Measurements from ENCODE around the gene KCNAB1.
A peak's percentile ranks its signal among the peaks of the same experiment; 100 is the strongest.

KCNAB1 gene

GRCh38 chr3:156472684-156473083 lies 352.3 kb downstream of the KCNAB1 start:
- DNase-seq: no peak

- DNase-seq: no peak
Measured at GRCh38 chr3:156473341-156473740, 353.0 kb downstream of the KCNAB1 start.

DNA sequence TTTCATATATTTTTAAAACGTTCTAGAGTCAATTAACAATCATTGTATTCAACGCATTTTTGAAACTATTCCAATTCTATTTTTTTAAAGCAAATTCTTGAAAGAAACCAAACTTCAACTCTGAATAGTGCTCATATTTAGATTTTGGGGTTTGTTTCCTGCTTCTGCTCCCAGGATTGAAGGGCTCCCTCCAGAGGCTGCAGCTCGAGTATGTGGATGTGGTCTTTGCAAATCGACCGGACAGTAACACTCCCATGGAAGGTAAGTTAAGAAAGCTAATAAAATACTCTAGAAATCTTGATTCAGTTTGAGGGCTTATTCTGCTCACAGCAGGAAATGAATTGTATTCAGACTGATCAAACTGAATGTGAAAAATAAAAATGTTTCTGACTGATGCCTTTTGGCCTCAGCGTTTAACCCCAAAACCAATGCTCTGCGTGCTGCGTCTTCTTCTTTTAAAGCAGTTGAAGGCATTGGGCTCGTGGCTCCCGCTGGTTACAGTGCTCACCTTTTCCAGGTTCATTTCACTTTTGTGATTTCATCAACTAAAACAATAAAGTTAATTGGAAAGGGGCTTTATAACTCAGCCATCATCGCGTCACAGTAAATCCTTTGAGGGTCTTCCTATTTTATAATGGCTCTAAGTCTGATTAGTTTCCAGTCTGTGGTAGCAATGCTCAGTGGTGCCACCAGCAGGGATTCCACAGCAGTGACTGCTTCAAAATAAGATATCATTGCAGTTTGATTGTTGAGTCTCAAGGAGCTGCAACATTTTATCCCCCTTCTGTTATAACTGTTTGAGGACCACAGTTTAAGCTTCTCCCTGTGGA lies 354.4 kb downstream of the KCNAB1 start:
- no peak for DNase-seq

DNA sequence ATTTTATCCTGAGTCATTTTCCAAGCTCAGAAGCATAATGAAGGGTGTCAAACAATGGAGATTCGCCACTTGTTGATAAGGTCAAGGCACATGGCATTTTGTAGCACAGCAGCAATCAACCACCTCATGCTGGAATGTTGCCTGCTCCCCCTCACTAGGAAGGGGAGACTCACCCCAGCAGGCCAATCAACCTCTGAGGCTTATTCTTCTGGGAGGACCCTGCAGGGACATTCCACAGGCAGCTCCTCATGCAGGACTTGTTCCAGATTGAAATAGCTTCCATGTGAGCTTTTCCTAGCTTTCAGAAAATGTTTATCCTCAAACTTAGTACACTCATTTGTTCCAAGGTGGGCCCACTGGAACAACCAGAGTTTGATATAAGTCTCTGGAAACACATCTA lies 356.9 kb downstream of the KCNAB1 start:
- no peak for DNase-seq

- DNase-seq: no peak
Measured at GRCh38 chr3:156478891-156479290, 358.5 kb downstream of the KCNAB1 start.

DNA sequence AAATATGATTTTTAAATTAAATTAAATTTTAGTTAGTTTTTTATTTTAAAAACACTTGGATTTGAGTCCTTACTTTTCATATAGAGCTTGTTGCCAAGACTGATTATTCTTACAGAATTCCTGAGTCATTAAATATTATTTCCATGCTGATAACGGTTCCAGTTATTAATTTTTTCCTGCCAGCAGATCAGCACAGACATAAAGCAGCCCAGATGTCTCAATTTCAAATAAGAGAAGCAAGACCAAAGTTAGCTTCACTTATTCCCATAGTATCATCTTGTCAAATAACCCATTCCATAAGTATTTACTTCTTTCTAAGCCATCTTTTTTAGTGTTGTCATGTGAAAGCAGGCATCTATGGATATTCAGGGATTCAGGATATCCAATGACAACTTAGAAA lies 359.2 kb downstream of the KCNAB1 start:
- DNase-seq: no peak

DNA sequence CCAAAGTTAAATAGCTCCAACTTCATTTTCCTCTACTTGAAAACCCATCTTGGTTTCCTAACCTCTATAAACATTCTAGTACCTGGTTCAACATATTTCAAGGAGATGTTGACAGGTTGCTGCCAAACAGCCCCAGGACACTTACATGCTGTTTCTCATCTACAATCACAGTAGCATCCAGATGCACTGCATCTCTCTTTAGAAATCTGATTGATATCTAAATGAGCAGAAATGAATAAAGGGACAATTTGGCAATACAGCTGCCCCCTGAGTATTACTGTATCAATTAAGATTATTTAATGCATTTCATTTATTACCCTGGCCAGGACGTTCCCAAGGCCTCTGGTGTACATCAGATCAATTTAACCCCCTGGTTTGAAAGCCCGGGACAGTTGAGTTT lies 360.6 kb downstream of the KCNAB1 start:
- DNase-seq: no peak

GRCh38 chr3:156483002-156483401 lies 362.6 kb downstream of the KCNAB1 start:
- DNase-seq: no peak

DNA sequence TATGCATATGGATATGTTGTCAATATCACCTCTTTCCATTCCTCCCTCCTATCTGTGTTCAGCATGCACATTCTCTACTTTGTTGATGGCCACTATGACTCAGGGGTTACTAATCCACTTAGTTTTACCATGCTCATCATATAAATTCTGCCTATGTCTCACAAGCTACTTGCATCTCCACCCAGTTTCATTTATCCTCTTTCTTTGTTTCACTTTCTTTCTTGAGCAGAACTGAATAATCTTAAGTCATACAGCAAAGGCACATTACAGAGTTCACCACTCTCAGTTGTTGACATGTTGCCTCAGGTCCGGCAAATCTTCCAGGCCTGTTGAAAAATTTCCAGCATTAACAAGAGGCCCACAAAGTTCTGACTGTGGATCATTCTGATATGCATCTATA lies 363.0 kb downstream of the KCNAB1 start:
- DNase-seq: no peak

DNA sequence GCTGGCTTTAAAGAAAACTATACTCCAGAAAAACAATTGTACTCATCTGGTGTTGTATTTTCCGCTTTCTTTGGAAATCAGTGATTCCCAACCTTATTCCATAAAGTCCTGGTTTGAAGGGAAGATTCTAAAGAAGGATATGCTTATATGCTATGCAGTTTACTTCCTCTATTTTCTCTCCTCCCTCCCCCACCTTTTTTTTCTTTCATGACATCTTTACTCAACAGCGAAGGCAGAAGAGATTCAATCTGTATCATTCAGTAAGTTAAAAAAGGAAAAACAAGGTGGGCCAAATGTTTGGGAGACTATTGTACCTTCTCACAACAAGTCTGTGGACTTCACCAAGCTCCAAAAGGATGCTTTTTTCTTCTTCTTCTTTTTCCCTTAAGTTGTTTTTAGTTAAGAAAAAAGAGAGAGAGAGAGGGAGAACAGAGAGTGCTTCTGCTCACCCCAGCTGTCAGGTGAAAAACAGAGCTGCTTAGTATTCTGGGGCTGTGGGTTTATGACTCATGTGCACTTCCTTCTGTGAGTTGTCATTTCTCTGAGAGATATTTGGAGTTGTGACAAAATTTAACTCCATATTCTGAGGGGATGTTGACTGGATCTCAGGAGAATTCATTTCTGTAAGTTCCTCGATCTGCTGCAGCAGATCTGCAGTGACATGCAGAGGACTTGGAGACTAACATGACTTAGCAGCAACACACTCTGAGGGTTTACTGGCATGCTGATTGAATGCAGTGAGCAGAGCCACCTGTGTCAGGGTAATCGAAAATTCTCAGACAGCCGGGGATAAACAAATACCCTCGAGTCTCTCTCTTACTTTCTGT lies 363.8 kb downstream of the KCNAB1 start:
- peak; percentile 9 for DNase-seq

DNA sequence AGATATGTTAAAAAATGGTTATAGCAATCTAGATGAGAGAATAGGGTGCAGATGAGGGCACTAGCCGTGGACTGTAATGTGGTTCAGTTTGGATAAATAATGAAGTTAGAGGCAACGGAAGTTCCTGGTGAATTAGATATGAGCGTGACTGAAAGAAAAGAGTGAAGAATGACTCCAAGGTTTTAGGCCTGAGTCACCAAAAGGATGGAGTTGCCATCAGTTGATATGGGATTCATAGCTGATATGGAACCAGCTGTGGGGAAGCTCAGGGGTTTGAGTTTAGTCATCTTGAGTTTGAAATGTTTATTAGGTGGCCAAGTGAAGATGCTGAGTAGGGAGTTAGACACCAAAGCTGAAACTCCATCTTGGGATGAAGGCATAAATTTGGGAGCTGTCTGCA lies 368.4 kb downstream of the KCNAB1 start:
- no peak for DNase-seq

GRCh38 chr3:156489462-156489911 lies 369.1 kb downstream of the KCNAB1 start:
- DNase-seq: no peak

- DNase-seq: no peak
Measured at GRCh38 chr3:156491192-156491591, 370.8 kb downstream of the KCNAB1 start.

DNA sequence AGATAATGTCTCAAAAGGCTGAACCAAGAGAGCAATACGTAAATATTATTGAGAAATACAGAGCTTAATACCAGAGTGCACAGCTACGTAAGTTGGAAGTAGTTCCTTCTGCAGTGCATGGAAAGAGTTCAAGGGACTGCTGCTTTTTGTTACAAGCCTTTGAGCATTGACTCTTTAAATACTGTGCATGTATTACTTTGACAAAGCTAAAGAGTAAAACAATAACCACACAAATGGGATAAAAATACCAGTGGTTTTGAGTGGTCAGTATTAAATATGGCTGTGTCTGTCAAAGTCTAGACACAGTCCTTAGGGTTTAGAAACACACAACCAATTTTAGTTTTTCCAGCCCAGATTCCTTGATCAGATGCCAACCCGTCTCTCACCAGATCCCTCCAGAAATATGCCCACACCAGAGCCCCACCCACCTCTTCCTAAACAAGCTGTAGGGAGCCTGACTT lies 372.5 kb downstream of the KCNAB1 start:
- no peak for DNase-seq

GRCh38 chr3:156493887-156494286 lies 373.5 kb downstream of the KCNAB1 start:
- DNase-seq: no peak

DNA sequence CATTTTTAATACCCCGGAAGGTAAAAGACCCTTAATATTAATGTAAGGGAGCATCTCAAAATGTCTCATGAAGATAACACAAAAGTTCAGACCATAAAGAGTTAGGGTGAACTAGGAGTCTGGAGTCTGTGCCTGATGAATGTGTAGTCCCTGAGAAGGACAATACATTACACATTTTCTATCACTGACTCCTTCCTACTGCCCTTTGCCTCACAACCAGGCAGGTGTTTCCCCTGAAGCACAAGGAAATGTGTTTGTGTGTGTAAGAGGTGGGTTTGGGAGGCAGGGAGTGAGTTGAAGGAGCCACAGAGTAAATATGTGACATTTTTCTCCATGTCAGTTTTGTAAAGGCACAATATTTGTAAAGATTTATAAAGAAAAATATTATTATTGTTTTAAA lies 375.4 kb downstream of the KCNAB1 start:
- DNase-seq: no peak

- no peak for DNase-seq
Measured at GRCh38 chr3:156497326-156497725, 376.9 kb downstream of the KCNAB1 start.

- DNase-seq: no peak
Measured at GRCh38 chr3:156498307-156498706, 377.9 kb downstream of the KCNAB1 start.

DNA sequence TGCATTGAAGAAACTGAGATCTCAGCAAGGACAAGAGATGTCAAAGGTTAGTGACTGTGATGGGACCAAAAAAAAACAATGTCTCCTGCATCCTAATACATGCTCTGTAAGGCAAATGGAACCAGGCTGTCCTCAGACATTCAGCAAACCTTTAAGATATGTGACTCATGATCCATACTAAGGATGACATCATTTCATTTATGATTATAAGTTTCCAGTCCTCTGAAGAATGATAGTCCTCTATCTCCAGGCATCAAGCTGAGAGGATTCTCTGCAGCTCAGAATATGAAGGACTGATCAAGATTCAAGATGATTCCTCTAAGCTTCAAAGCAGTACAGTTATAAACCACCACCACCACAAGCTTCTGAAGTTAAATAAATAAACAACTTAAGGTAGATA lies 386.9 kb downstream of the KCNAB1 start:
- DNase-seq: no peak

- no peak for DNase-seq
Measured at GRCh38 chr3:156509189-156510174, 389.1 kb downstream of the KCNAB1 start.

DNA sequence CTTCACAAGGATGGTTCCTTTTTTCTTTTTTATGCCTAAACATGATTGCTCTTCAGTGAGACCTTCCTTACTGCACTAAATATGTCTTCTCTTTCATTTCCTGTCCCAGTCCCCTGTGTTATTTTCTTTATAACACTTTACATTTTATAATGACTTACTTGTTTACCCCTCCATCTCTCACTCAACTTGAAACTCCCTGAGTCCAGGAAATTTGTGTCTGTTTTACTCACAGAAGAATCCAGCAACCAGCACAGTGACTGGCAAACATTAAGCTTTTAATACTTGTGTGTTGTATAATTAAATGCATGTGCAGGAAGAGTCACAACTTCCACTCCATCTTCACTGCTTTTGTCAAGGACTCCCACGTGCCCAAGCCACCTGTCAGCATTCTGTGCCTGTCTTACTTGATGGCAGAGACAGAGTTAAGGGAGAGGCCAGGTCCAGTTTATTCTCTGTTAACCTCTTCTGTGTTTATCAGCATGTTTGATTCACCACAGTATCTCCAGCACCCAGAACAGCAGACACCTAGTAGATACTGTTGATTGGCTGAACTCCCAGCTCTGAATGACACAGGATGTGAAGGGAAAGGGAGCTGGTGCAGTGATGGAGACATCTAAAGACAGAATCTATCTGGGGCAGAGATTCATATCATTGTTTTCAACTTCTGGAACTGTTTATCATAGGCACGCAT lies 391.8 kb downstream of the KCNAB1 start:
- no peak for DNase-seq

GRCh38 chr3:156513619-156514018 lies 393.2 kb downstream of the KCNAB1 start:
- no peak for DNase-seq

Data from stimulated activated CD4-positive, alpha-beta T cell treated with anti-CD3 and anti-CD28 coated beads, Interleukin-12 subunit alpha, Interleukin-12 subunit beta, amount 100 ng/mL, for 4 hours (primary cell).